ENCODE measurements around the gene MED19. TPM values are rescaled to one million over a fixed set of nuclear protein-coding genes. Genes with fewer than 3 reads are reported as not detected.
A peak's percentile ranks its signal among the peaks of the same experiment; 100 is the strongest.

The MED19 gene
- total RNA-seq, 2 experiments from 2014 or later: 11.1 to 17.5 TPM

DNA sequence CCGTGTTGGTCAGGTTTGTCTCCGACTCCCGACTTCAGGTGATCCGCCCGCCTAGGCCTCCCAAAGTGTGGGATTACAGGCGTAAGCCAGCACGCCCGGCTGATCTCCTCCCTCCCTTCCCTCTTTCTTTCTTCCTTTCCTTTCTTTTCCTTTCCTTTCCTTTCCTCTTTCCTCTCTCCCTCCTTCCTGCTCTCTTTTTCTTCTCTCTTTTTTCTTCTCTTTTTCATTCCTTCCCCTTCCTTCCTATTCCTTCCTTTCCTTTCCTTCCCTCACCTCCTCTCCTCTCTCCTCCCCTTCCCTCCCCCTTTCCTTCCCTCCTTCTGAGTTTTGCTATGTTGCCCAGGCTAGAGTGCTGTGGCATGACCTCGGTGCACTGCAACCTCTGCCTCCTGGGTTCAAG, 48.0 kb downstream of the MED19 start:
- peaks cover 4% of the 10 kb centered on the region for H4K20me1 ChIP-seq (ENCODE audit: insufficient read depth, low read length)
- no TSS peak for BruUV-seq (replicated peaks)
- H2AFZ ChIP-seq (ENCODE audit: low read length): no peak overlapping the region
- H3K4me2 ChIP-seq (ENCODE audit: low read length): no peak overlapping the region
- TF ChIP-seq, protein P1, sequence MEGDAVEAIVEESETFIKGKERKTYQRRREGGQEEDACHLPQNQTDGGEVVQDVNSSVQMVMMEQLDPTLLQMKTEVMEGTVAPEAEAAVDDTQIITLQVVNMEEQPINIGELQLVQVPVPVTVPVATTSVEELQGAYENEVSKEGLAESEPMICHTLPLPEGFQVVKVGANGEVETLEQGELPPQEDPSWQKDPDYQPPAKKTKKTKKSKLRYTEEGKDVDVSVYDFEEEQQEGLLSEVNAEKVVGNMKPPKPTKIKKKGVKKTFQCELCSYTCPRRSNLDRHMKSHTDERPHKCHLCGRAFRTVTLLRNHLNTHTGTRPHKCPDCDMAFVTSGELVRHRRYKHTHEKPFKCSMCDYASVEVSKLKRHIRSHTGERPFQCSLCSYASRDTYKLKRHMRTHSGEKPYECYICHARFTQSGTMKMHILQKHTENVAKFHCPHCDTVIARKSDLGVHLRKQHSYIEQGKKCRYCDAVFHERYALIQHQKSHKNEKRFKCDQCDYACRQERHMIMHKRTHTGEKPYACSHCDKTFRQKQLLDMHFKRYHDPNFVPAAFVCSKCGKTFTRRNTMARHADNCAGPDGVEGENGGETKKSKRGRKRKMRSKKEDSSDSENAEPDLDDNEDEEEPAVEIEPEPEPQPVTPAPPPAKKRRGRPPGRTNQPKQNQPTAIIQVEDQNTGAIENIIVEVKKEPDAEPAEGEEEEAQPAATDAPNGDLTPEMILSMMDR (conservative IDR thresholded peaks at IDR 0.05; ENCODE audit: low read length): no peak
- TF ChIP-seq EZH2phosphoT487 (IDR thresholded peaks at IDR 0.05; ENCODE audit: borderline replicate concordance, low read depth, low read length): no peak
- no peak for DNase-seq (ENCODE audit: low spot score)
- peaks cover 40% of the 10 kb centered on the region for H3K36me3 ChIP-seq (ENCODE audit: insufficient read depth, low read length)
- H3K9me3 ChIP-seq (ENCODE audit: low read length): no peaks in the 10 kb centered on the region
- intact Hi-C loops (cut with micrococcal nuclease; ENCODE audit: unreplicated experiment): no loop called here
- H3K79me2 ChIP-seq (ENCODE audit: insufficient read depth, low read depth, low read length): peaks cover 16% of the 10 kb centered on the region
- CTCF ChIA-PET (ENCODE audit: unreplicated experiment): no interaction called here
- H3K9me2 ChIP-seq (ENCODE audit: insufficient read depth, low read length): no peaks in the 10 kb centered on the region
- no peak overlapping the region for H3K4me3 ChIP-seq (ENCODE audit: low read depth, low read length, poor library complexity, severe bottlenecking)
- H3K4me1 ChIP-seq (ENCODE audit: insufficient read depth, low read length, poor library complexity, severe bottlenecking): peaks cover 8% of the 10 kb centered on the region
- POLR2A ChIA-PET: interaction anchor here (0.7 kb wide), 1 partner anchor 79 kb away, joined by 4 read pairs; no protein-coding TSS in a partner anchor
- H3K27ac ChIP-seq (ENCODE audit: low read depth, low read length, poor library complexity, severe bottlenecking): no peak overlapping the region

DNA sequence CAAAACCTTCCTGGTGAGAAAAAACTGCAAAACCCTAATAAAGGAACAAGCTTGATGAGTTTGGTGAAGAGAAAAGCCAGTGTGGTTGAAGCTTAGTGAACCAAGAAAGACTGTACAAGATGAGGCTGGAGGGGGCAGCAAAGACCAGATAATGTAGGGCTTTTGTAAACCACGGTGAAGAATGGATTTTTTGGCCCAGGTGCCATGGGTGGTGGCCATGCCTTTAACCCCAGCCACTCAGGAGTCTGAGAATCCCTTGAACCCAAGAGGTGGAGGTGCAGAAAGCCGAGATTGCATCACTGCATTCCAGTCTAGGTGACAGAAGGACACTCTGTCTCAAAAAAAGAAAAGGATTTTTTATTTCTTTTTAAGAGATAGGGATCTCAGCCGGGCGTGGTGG, 49.1 kb downstream of the MED19 start:
- POLR2A ChIA-PET: interaction anchor here (0.5 to 0.7 kb wide), 3 partner anchors 35 to 149 kb away, joined by 3 to 5 read pairs (median 4); no protein-coding TSS in a partner anchor
- peaks cover 18% of the 10 kb centered on the region for H3K79me2 ChIP-seq (ENCODE audit: insufficient read depth, low read depth, low read length)
- BruUV-seq (replicated peaks): no TSS peak

DNA sequence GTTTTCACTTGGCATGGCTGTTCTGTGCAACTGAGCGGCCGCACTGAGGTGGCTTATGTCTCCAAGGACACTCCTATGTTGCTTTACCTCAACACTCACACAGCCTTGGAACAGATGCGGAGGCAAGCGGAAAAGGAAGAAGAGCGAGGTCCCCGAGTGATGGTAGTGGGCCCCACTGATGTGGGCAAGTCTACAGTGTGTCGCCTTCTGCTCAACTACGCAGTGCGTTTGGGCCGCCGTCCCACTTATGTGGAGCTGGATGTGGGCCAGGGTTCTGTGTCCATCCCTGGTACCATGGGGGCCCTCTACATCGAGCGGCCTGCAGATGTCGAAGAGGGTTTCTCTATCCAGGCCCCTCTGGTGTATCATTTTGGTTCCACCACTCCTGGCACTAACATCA, 52.3 kb downstream of the MED19 start:
- H2AFZ ChIP-seq (ENCODE audit: low read length): no peak overlapping the region
- intact Hi-C loops (cut with micrococcal nuclease; ENCODE audit: unreplicated experiment): no loop called here
- no TSS peak for BruUV-seq (replicated peaks)
- no peak overlapping the region for H3K4me2 ChIP-seq (ENCODE audit: low read length)
- no peak for DNase-seq (ENCODE audit: low spot score)
- H3K9me2 ChIP-seq (ENCODE audit: insufficient read depth, low read length): no peaks in the 10 kb centered on the region
- TF ChIP-seq EZH2phosphoT487 (IDR thresholded peaks at IDR 0.05; ENCODE audit: borderline replicate concordance, low read depth, low read length): no peak
- TF ChIP-seq, protein P1 (conservative IDR thresholded peaks at IDR 0.05; ENCODE audit: low read length): no peak
- H3K27ac ChIP-seq (ENCODE audit: low read depth, low read length, poor library complexity, severe bottlenecking): no peak overlapping the region
- H3K79me2 ChIP-seq (ENCODE audit: insufficient read depth, low read depth, low read length): peaks cover 22% of the 10 kb centered on the region
- no peaks in the 10 kb centered on the region for H3K9me3 ChIP-seq (ENCODE audit: low read length)
- H3K4me3 ChIP-seq (ENCODE audit: low read depth, low read length, poor library complexity, severe bottlenecking): no peak overlapping the region
- CTCF ChIA-PET (ENCODE audit: unreplicated experiment): no interaction called here
- H4K20me1 ChIP-seq (ENCODE audit: insufficient read depth, low read length): 0 out of 2 replicates have a peak, but pooled peaks cover 9% of the 10 kb centered on the region
- H3K36me3 ChIP-seq (ENCODE audit: insufficient read depth, low read length): peaks cover 40% of the 10 kb centered on the region
- H3K4me1 ChIP-seq (ENCODE audit: insufficient read depth, low read length, poor library complexity, severe bottlenecking): peaks cover 7% of the 10 kb centered on the region
- POLR2A ChIA-PET: no interaction called here

More for the DNA sequence above, 49.1 kb downstream of the MED19 start:
- 0 out of 2 replicates have a peak, but pooled peaks cover 7% of the 10 kb centered on the region for H4K20me1 ChIP-seq (ENCODE audit: insufficient read depth, low read length)
- CTCF ChIA-PET (ENCODE audit: unreplicated experiment): interaction anchor here (1.0 kb wide), 1 partner anchor 22 kb away, joined by 3 read pairs; no protein-coding TSS in a partner anchor
- H3K9me2 ChIP-seq (ENCODE audit: insufficient read depth, low read length): no peaks in the 10 kb centered on the region
- TF ChIP-seq, protein P1 (conservative IDR thresholded peaks at IDR 0.05; ENCODE audit: low read length): peak; percentile 55
- no peak for TF ChIP-seq EZH2phosphoT487 (IDR thresholded peaks at IDR 0.05; ENCODE audit: borderline replicate concordance, low read depth, low read length)
- peaks cover 40% of the 10 kb centered on the region for H3K36me3 ChIP-seq (ENCODE audit: insufficient read depth, low read length)
- H3K4me3 ChIP-seq (ENCODE audit: low read depth, low read length, poor library complexity, severe bottlenecking): no peak overlapping the region
- intact Hi-C loops (cut with micrococcal nuclease; ENCODE audit: unreplicated experiment): no loop called here
- no peak overlapping the region for H2AFZ ChIP-seq (ENCODE audit: low read length)
- no peak overlapping the region for H3K4me2 ChIP-seq (ENCODE audit: low read length)
- peak; percentile 38 for DNase-seq (ENCODE audit: low spot score)
- no peak overlapping the region for H3K27ac ChIP-seq (ENCODE audit: low read depth, low read length, poor library complexity, severe bottlenecking)
- peaks cover 8% of the 10 kb centered on the region for H3K4me1 ChIP-seq (ENCODE audit: insufficient read depth, low read length, poor library complexity, severe bottlenecking)
- H3K9me3 ChIP-seq (ENCODE audit: low read length): no peaks in the 10 kb centered on the region

Data from OCI-LY7 (cell line).